NCI-H2196 treated with DMSO at 0.1 percent for 48 hours (cell line): ENCODE results near the gene PTGFRN.
"Not testable (repeated sequence)": the region's sequence is repeated elsewhere in the genome, so short reads cannot be mapped to it uniquely, and the experiment has no call there.

Experiments used
- DNase-seq: peaks from one replicate; lab custom pipeline; 2025; ENCODE audit not compliant: unreplicated experiment; lab: John Stamatoyannopoulos, UW

PTGFRN gene

DNA sequence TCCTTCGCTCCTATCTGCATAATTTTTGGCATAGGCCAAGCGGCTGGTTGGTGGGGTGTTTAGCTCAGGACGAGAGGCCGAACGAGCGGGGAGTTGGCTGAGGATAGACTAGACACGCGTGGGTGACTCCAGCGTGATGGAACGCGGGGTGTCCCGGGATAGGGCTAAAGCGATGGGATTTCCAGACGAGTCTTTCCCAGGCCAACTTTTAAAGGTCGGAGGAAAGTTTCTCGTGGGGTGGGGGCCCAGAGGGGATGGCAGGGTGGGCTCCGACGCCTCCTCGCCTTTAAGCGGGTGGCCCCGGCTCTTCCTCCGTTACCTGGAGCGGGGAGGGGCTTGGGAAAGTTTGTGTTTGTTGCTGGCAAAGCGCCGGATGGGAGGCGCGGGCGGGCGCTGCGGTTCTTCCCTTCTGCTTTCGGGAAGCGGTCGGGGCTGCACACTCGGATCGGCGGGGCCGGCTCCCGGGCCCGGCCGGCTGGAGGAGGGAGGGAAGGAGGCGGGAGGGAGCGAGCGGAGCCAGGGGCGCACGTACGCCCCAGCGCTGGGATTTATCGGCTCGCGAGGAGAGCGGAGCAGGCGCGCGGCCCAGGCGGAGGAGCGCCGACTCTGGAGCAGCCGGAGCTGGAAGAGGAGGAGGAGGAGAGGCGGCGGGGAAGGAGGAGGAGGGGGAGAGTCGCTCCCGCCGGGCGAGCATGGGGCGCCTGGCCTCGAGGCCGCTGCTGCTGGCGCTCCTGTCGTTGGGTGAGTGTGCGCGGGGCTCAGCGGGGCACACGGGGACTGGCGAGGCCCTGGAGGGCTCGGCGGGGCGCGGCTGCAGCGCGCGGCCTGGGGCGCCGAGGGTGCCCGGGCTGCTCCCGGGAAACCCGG, at the start of gene PTGFRN:
PTGFRN (plus strand) TSS at position 405 of the 867 bp plus-strand sequence; CDS start at position 693, 288 bp downstream.
- DNase-seq, result no peak

GRCh38 chr1:116860167-116860566, 49.5 kb upstream of the PTGFRN start:
- DNase-seq, result not testable (repeated sequence)

- DNase-seq, result no peak
Measured at GRCh38 chr1:116861137-116861536, 48.6 kb upstream of the PTGFRN start.

GRCh38 chr1:116863031-116863430, 46.7 kb upstream of the PTGFRN start:
- not testable (repeated sequence) for DNase-seq

DNA sequence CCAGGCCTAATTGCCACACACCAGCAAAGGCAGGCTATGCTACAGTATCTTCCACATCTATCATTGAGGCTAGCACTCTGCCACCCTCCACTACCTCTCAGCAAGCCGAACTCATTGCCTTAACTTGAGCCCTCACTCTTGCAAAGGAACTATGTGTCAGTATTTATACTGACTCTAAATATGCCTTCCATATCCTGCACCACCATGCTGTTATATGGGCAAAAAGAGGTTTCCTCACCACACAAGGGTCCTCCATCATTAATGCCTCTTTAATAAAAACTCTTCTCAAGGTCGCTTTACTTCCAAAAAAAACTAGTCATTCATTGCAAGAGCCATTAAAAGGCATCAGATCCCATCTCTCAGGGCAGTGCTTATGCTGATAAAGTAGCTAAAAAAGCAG, 43.2 kb upstream of the PTGFRN start:
- DNase-seq, result not testable (repeated sequence)

GRCh38 chr1:116868385-116868784, 41.3 kb upstream of the PTGFRN start:
- DNase-seq, result no peak

- DNase-seq, result no peak
Measured at GRCh38 chr1:116869611-116870010, 40.1 kb upstream of the PTGFRN start.

GRCh38 chr1:116870300-116870699, 39.4 kb upstream of the PTGFRN start:
- DNase-seq, result no peak

- DNase-seq, result no peak
Measured at GRCh38 chr1:116871779-116872146, 38.0 kb upstream of the PTGFRN start.

- DNase-seq, result no peak
Measured at GRCh38 chr1:116873680-116874271, 35.9 kb upstream of the PTGFRN start.

GRCh38 chr1:116874733-116875249, 34.9 kb upstream of the PTGFRN start:
- DNase-seq, result no peak

DNA sequence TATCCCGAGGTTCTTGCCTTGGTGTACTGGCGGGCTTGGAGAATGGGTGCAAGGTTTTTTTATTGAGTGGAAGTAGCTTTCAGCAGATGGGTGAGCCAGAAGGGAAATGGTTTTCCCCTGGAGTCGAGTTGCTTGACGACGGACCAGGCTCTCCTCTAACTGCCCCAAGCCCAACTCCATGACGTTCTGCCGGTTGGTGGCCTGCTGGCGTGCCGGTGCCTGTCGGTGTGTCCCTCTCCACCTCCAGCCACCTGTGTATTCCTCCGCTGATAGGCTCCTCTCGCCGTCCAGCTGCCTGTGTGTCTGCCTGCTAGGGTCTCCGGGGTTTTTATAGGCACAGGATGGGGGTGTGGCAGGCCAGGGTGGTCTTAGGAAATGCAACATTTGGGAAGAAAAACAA, 34.3 kb upstream of the PTGFRN start:
- no peak for DNase-seq

DNA sequence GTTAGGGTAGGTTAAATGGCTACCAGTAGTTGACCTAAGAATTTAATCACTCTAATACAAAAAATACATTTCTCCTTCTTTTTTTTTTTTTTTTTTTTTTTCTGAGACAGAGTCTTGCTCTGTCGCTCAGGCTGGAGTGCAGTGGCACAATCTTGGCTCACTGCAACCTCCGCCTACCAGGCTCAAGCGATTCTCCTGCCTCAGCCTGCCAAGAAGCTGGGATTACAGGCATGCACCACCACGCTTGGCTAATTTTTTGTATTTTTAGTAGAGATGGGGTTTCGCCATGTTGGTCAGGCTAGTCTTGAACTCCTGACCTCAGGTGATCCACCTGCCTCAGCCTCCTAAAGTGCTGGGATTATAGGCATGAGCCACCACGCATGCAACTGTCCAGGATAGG, 33.8 kb upstream of the PTGFRN start:
- not testable (repeated sequence) for DNase-seq

- DNase-seq, result no peak
Measured at GRCh38 chr1:116877141-116877818, 32.4 kb upstream of the PTGFRN start.

GRCh38 chr1:116878804-116879477, 30.8 kb upstream of the PTGFRN start:
- peak; percentile 76 for DNase-seq

GRCh38 chr1:116879478-116880133, 30.1 kb upstream of the PTGFRN start:
- DNase-seq, result no peak

DNA sequence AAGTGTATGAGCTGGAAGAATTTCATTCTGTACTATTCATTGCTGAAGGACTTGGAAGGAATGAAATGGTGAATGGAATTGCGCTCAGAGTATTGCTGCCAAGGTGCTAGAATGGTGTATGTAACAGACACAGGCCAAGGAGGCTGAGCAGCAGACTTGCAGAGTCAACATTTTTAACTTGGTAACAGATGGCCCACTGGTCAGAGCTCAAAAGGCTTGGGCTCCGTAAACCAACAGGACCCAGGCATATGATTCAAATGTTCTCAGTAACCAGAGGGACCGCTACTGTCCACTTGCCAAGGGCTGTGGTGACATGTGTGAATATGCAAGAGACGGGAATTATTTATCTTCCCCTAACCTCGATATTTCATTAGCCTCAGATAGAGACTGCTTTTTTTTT, 28.8 kb upstream of the PTGFRN start:
- no peak for DNase-seq

- no peak for DNase-seq
Measured at GRCh38 chr1:116881879-116882520, 27.7 kb upstream of the PTGFRN start.

DNA sequence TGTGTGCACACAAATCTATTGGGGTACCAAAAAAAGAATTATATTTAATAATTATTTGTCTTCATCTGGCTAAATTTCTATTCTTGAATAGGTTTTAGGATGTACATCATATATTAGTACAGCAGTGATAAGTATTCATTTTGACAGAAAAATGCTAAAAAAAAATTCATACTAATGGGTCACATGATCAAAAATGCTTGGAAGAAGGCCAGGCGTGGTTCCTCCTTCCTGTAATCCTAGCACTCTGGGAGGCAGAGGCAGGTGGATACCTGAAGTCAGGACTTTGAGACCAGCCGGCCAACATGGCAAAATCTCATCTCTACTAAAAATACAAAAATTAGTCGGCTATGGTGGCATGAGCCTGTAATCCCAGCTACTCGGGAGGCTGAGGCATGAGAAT, 26.9 kb upstream of the PTGFRN start:
- no peak for DNase-seq

GRCh38 chr1:116886291-116886878, 23.3 kb upstream of the PTGFRN start:
- DNase-seq, result no peak
